ENCODE data around the gene RNF181. TPM values are rescaled to one million over a fixed set of nuclear protein-coding genes. Genes with fewer than 3 reads are reported as not detected.

Gene RNF181, protein sequence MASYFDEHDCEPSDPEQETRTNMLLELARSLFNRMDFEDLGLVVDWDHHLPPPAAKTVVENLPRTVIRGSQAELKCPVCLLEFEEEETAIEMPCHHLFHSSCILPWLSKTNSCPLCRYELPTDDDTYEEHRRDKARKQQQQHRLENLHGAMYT
- total RNA-seq (2014; rRNA removed; shearing (Covaris generic)), result 159 and 201 TPM in 2 replicates

DNA sequence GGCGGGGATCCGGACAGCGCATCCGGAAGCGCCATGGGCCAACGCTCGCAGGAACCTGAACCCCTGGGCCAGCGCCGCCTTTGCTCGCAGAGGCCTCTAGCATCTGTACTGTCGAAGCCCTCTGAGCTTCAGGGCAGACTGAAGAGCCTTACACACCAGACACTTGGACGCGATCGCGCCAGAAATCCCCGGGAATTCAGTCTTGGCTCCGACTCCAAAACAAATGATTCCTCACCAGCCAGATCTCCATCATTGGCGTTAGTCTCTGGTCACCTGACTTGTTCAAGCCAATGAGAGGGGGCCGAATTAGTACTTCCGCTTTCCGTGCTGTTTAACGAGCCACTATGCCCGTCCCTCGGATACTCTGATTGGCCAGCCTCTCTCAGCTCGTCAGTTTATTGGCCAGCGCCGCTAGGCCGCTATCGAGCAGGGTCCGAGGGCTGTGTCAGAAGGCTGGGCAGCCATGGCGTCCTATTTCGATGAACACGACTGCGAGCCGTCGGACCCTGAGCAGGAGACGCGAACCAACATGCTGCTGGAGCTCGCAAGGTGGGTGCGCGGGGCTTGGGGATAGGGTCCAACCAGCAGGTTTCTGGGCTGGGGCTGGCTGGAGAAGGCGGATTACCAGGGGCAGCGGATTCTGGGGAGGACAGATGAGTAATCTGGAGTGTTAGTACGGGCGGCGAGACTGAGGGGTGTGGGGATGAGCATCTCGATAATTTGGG lies at the start of gene RNF181:
TSS of gene RNF181 (plus strand) at position 445 of the 725 bp plus-strand sequence. CDS start at position 464, 19 bp downstream.
- H3K4me3 ChIP-seq (ENCODE audit: insufficient read depth, low read depth, low read length), result peak within 1 kb of the TSS; percentile 87
- peak; percentile 98 for DNase-seq
- H3K36me3 ChIP-seq (replicated peaks; ENCODE audit: control insufficient read depth, insufficient read depth, low read length), result peaks cover 7% of the 10 kb centered on the region
- no peaks in the 10 kb centered on the region for H3K27me3 ChIP-seq (ENCODE audit: control insufficient read depth, insufficient read depth, low read length)

GRCh38 chr2:85545780-85546240 lies 49.7 kb upstream of the RNF181 start:
- peaks cover 33% of the 10 kb centered on the region for H3K36me3 ChIP-seq (replicated peaks; ENCODE audit: control insufficient read depth, insufficient read depth, low read length)

DNA sequence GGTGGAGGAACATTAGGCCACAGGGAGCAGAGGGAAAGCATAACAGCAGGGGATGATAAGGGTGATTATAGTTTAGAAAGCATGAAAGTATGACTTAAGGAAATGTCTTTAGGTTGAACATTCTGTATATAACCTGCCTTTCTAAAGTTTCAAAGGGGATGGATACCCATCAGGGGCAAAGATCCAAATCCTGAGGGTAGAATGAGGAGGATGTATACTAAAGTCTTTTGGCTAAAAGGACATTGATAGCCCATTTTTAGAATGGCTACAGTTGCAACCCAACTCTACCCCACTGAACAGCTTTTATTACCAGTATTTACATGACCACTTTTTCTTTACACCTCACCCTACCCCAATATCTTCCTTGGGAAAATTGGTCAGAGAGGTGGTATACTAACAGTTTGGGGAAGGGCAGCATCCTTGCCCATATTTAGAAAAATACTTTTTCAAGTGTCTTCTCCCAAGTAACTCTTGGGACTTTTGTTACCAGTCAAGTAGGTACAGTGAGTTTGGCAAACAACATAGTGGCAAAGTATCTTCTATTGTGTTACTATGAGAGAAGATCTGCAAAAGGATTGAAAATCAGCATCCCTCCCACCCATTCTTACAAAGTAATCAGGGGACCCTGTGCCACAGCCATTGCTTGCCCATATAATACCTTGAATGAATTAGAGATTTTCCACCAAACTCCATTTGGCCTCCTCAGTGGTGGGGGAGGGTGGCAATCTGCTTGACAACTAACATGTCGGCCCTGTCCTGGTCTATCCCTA lies 48.3 kb upstream of the RNF181 start:
- DNase-seq, result no peak
- Histone ChIP-seq H3K4me3 (ENCODE audit: insufficient read depth, low read depth, low read length) (no peak overlapping the region), H3K36me3 (replicated peaks; ENCODE audit: control insufficient read depth, insufficient read depth, low read length) (peaks cover 33% of the 10 kb centered on the region), H3K27me3 (ENCODE audit: control insufficient read depth, insufficient read depth, low read length) (no peaks in the 10 kb centered on the region)

More at GRCh38 chr2:85545780-85546240, 49.7 kb upstream of the RNF181 start:
- Histone ChIP-seq H3K4me3 (ENCODE audit: insufficient read depth, low read depth, low read length) (no peak overlapping the region), H3K27me3 (ENCODE audit: control insufficient read depth, insufficient read depth, low read length) (no peaks in the 10 kb centered on the region)
- DNase-seq, result no peak

GRCh38 chr2:85547859-85548607 lies 47.5 kb upstream of the RNF181 start:
- Histone ChIP-seq H3K36me3 (replicated peaks; ENCODE audit: control insufficient read depth, insufficient read depth, low read length) (peaks cover 33% of the 10 kb centered on the region), H3K4me3 (ENCODE audit: insufficient read depth, low read depth, low read length) (no peak overlapping the region), H3K27me3 (ENCODE audit: control insufficient read depth, insufficient read depth, low read length) (no peaks in the 10 kb centered on the region)
- DNase-seq, result no peak

- H3K27me3 ChIP-seq (ENCODE audit: control insufficient read depth, insufficient read depth, low read length), result no peaks in the 10 kb centered on the region
- H3K36me3 ChIP-seq (replicated peaks; ENCODE audit: control insufficient read depth, insufficient read depth, low read length), result peaks cover 31% of the 10 kb centered on the region
- no peak for DNase-seq
- H3K4me3 ChIP-seq (ENCODE audit: insufficient read depth, low read depth, low read length), result no peak overlapping the region
Observed at GRCh38 chr2:85548608-85548900, 47.0 kb upstream of the RNF181 start.

DNA sequence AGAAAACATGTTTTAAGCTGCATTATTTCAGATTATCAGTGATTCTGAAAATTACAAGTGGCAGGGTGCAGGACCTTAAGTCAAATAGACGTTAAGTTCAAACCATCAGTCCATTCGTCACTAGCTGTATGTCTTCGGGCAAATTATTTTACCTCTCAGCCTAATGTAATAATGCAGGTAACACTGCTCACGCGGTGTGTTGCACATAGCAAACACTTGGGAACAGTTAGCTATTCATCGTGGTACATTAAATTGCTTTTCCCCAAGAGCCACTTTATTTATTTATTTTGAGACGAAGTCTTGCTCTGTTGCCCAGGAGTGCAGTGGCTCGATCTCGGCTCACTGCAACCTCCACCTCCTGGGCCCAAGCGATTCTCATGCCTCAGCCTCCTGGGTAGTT lies 46.5 kb upstream of the RNF181 start:
- Histone ChIP-seq H3K27me3 (ENCODE audit: control insufficient read depth, insufficient read depth, low read length) (no peaks in the 10 kb centered on the region), H3K36me3 (replicated peaks; ENCODE audit: control insufficient read depth, insufficient read depth, low read length) (peaks cover 33% of the 10 kb centered on the region), H3K4me3 (ENCODE audit: insufficient read depth, low read depth, low read length) (no peak overlapping the region)
- no peak for DNase-seq

GRCh38 chr2:85549826-85550225 lies 45.7 kb upstream of the RNF181 start:
- Histone ChIP-seq H3K27me3 (ENCODE audit: control insufficient read depth, insufficient read depth, low read length) (no peaks in the 10 kb centered on the region), H3K4me3 (ENCODE audit: insufficient read depth, low read depth, low read length) (no peak overlapping the region), H3K36me3 (replicated peaks; ENCODE audit: control insufficient read depth, insufficient read depth, low read length) (peaks cover 33% of the 10 kb centered on the region)
- DNase-seq, result no peak

DNA sequence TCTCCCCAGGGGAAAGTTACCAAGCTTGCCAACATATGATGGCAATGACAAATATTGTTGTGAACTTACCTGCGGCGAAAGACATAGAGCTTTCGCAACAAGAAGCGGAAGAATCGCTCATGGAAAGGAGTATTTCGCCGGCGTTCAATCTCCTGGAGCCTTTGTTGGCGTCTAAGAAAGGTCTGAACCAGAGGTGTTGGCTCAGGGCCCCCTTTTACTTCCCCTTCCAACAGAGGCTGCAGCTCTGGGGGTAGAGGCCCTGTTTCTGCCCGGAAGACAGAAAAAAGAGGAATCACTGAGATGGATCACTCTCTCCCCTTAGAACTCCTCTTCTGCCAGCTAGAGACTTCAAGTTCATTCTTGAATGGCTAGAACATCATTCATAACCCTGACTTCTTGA lies 45.1 kb upstream of the RNF181 start:
- DNase-seq, result no peak
- Histone ChIP-seq H3K27me3 (ENCODE audit: control insufficient read depth, insufficient read depth, low read length) (no peaks in the 10 kb centered on the region), H3K4me3 (ENCODE audit: insufficient read depth, low read depth, low read length) (no peak overlapping the region), H3K36me3 (replicated peaks; ENCODE audit: control insufficient read depth, insufficient read depth, low read length) (peaks cover 38% of the 10 kb centered on the region)

DNA sequence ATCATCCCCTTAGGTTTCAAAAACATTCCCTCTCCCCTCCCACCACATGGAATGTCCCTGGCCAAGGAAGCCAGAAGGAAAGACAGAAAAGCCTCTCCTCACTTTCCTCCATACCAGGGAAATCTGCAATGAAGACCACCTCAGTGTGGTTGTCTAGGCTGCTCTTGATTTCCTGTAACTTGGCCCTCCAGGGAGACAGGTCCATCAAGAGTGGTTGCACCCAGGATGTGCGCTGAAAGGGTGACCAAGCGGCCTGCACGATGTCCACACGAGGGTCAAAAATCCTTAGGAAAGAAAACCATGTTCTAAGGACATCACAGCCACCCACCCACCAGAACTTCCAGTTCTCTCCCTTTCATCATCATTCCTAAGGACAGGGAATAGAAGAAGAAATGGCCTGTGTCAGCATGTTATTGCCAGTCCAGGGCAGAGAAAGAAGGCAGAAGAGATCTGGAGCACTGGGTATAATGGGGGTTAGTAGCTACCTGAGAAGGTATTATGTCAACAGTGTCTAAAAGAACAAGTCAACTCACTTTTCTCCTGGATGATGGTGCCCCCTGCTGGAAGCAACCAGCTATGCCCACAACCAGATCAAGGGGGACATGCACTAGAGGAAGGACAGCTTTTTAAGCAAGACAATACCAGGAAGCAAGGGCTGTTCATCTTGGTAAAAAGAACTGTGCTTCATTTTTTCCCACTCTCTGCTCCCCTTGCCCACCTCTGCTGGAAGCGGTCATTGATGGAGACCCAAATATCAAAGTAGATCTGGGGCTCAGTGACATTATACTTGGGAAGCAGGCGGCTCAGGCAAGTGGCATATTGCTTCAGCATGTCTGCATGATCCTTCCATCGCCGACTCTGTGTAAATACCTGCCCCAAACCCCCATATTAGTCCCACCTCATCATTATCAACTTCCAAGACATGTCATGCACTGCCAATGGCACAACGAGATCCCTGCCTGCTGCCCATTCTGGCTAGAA lies 43.6 kb upstream of the RNF181 start:
- H3K36me3 ChIP-seq (replicated peaks; ENCODE audit: control insufficient read depth, insufficient read depth, low read length), result peaks cover 40% of the 10 kb centered on the region
- DNase-seq, result peak; percentile 75
- no peaks in the 10 kb centered on the region for H3K27me3 ChIP-seq (ENCODE audit: control insufficient read depth, insufficient read depth, low read length)
- no peak overlapping the region for H3K4me3 ChIP-seq (ENCODE audit: insufficient read depth, low read depth, low read length)

DNA sequence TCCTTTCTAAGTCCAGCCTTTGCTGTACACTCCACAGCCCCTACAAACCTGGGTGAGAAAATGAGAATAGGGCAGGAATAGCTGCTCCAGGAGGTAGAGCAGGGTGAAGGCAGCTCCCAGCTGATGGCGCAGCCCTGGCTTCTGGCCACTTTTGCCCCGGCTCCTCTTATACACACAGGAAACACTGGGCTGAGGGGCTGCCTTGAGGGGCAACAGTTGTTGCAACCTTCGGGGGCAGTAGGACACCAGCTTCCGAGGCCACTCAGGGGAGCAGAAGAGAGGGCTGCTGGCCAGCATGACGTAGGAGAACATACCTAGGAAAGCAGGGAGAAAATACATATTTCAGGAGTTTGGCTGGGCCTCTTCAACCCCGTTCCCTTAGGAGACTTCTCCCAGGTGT lies 42.4 kb upstream of the RNF181 start:
- H3K4me3 ChIP-seq (ENCODE audit: insufficient read depth, low read depth, low read length), result no peak overlapping the region
- H3K36me3 ChIP-seq (replicated peaks; ENCODE audit: control insufficient read depth, insufficient read depth, low read length), result peaks cover 41% of the 10 kb centered on the region
- no peaks in the 10 kb centered on the region for H3K27me3 ChIP-seq (ENCODE audit: control insufficient read depth, insufficient read depth, low read length)
- no peak for DNase-seq

- Histone ChIP-seq H3K27me3 (ENCODE audit: control insufficient read depth, insufficient read depth, low read length) (no peaks in the 10 kb centered on the region), H3K36me3 (replicated peaks; ENCODE audit: control insufficient read depth, insufficient read depth, low read length) (peaks cover 45% of the 10 kb centered on the region), H3K4me3 (ENCODE audit: insufficient read depth, low read depth, low read length) (no peak overlapping the region)
- DNase-seq, result no peak
Observed at GRCh38 chr2:85554980-85555612, 40.4 kb upstream of the RNF181 start.

- no peaks in the 10 kb centered on the region for H3K27me3 ChIP-seq (ENCODE audit: control insufficient read depth, insufficient read depth, low read length)
- no peak overlapping the region for H3K4me3 ChIP-seq (ENCODE audit: insufficient read depth, low read depth, low read length)
- DNase-seq, result no peak
- peaks cover 32% of the 10 kb centered on the region for H3K36me3 ChIP-seq (replicated peaks; ENCODE audit: control insufficient read depth, insufficient read depth, low read length)
Observed at GRCh38 chr2:85557130-85557529, 38.4 kb upstream of the RNF181 start.

- no peaks in the 10 kb centered on the region for H3K27me3 ChIP-seq (ENCODE audit: control insufficient read depth, insufficient read depth, low read length)
- no peak overlapping the region for H3K4me3 ChIP-seq (ENCODE audit: insufficient read depth, low read depth, low read length)
- DNase-seq, result no peak
- peaks cover 23% of the 10 kb centered on the region for H3K36me3 ChIP-seq (replicated peaks; ENCODE audit: control insufficient read depth, insufficient read depth, low read length)
Observed at GRCh38 chr2:85558160-85558559, 37.4 kb upstream of the RNF181 start.

All from H7 (cell line).